ENCODE results near the gene HK3. TPM values are rescaled to one million over a fixed set of nuclear protein-coding genes. Genes with fewer than 3 reads are reported as not detected.
A peak's percentile ranks its signal among the peaks of the same experiment; 100 is the strongest.

HK3 gene
- total and polyA plus RNA-seq, 9 of the 15 experiments (the other 6 are each of a cell fraction or from before 2014, with no cell fraction given), result 0.16 TPM; not detected in 8

DNA sequence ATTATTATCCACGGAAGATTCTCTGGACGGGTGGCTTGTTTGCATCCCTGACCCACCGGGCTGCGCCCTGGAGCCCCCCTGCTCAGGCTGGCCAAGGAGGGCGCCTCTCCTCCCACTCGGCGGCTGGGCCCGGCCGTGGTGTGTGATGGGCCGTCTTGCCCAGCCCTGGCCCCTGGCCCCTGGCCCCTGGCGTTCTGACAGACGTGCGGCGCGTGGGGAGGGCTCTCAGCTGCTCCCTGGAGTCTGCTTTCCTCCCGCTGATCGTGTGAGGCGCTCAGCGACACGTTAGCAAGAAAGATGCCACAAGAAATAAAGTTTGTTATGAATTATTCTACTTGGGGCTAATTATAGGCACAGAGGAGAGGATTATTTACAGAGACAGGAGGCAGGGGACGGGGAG lies 55.5 kb downstream of the HK3 start (continued):
- TF ChIP-seq, protein P1, sequence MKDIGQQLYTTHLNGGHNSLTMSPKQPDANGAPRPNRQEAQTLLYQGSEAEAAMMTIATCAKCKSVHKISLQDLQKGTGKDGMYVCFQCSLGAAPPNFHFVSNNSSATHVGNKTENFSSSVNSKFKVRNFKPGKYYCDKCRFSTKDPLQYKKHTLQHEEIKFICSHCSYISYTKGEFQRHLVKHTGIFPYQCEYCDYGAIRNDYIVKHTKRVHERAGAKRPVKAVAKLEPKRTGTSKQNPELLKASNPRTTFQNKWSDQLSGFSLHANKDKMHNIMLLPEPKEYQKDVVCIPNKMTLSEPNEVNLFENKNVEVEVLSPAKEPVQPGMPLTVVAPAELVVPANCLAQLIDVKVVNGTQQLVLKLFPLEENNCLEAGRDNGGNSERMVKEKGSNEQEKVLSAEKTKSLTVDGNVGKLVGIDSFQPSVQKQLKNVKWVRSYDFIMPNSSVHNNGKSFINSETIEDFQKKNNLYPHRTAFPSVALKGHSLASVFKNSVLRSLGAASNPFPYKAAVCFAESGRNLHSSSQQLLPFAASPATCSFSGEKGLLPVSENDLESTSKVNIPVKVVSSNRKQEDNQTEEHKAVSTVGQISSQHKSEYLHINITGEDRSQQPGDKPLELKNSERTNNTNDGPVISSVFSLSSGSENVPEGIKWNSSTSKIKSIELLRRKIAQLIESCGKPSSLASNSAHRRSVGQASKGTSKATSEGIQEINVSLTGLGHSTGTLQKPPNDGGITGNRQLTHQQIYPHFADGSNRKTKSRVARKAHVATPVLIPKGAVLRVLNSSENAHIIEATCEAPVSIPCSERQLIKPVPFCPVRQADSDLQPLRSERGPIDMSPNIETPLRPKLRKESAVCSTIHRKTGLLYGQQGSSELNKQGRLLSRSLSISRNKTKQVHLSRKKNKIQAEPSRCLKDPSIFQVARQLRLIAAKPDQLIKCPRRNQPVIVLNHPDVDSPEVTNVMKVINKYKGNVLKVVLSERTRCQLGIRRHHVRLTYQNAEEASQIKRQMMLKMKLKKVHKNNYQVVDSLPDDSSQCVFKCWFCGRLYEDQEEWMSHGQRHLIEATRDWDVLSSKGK (CRISPR knock-in tag; IDR thresholded peaks at IDR 0.05), result no peak
- TF ChIP-seq ZBTB8A (IDR thresholded peaks at IDR 0.05; ENCODE audit: partially characterized antibody) (no peak), NFXL1 (CRISPR knock-in tag; IDR thresholded peaks at IDR 0.05) (no peak), BMI1 (IDR thresholded peaks at IDR 0.05; ENCODE audit: low read length) (no peak), FUS (optimal IDR thresholded peaks at IDR 0.05; ENCODE audit: low read depth, low read length) (no peak), CBX3 (IDR thresholded peaks at IDR 0.05; ENCODE audit: borderline replicate concordance in 1 of 2, low read length in 2 of 2) (no peak), CBFB (CRISPR knock-in tag; IDR thresholded peaks at IDR 0.05) (no peak), ZBED1 (IDR thresholded peaks at IDR 0.05) (no peak)

DNA sequence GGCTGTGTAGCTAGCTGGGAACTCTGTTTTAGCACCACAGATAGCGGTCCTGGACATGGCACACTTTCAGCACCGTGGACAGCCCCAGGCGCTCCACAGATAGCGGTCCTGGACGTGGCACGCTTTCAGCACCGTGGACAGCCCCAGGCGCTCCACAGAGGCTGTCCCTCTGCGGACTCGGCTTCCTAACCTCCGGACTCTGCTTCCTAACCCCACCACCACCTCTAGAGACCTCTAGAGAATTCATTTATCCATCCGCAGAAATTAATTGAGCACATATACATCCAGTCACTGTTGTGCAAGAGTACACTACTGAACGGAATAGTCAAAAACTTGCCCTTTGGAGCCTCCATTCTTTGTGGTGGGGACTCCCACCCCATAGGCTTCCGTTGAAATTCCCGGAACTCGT lies 61.4 kb downstream of the HK3 start:
- Histone ChIP-seq H3K9ac (ENCODE audit: insufficient read depth in 1 of 2, low read depth in 2 of 2, low read length in 2 of 2) (no peak overlapping the region), H3K9me3 (replicated peaks; ENCODE audit: control insufficient read depth, insufficient read depth, low read depth, low read length) (no peaks in the 10 kb centered on the region), H3K36me3 (ENCODE audit: control insufficient read depth, insufficient read depth, low read length) (no peaks in the 10 kb centered on the region), H3K27me3 (ENCODE audit: control insufficient read depth in 2 of 2, insufficient read depth in 2 of 2, low read length in 2 of 2) (peaks cover 5 to 53% of the 10 kb centered on the region in 2 experiments; a peak in 3 of 5 replicates), H2AFZ (ENCODE audit: low read depth, low read length) (no peak overlapping the region), H3K79me2 (ENCODE audit: control insufficient read depth, insufficient read depth, low read length) (no peaks in the 10 kb centered on the region), H3K4me2 (ENCODE audit: insufficient read depth, low read length) (no peak overlapping the region), H4K20me1 (replicated peaks; ENCODE audit: control insufficient read depth, insufficient read depth, low read length) (peaks cover 23% of the 10 kb centered on the region; the same call in 1 of the 2 replicates), H3K4me3 (no peak overlapping the region), H3K9me1 (ENCODE audit: control insufficient read depth, insufficient read depth, low read length) (no peaks in the 10 kb centered on the region), H3K27ac (ENCODE audit: extremely low read depth, low read depth, low read length) (no peak overlapping the region), H3K4me1 (replicated peaks in 1 of 2; ENCODE audit: control insufficient read depth in 2 of 2, insufficient read depth in 2 of 2, low read length in 2 of 2) (peaks cover 0 to 3% of the 10 kb centered on the region in 2 experiments; a peak in 1 of 5 replicates)
- ATAC-seq (peak; percentile 99), FAIRE-seq (peak; percentile 83), DNase-seq (ENCODE audit: extremely low read depth in 1 of 4, low spot score in 3 of 4) (peak; percentile 80 to 91 (median 86))
- no TSS peak for BruUV-seq (replicated peaks)
- ChIA-PET POLR2A (no interaction called here), CTCF (ENCODE audit: low intra/inter-chr PET ratio) (no interaction called here)
- intact Hi-C loops (cut with micrococcal nuclease), result no loop called here
- WGBS (ENCODE audit: insufficient coverage, low coverage, missing lambda C conversion rate), result 6% methylated on average over 16 of the region's 16 CpGs
- in situ Hi-C loops (cut with MboI), result no loop called here
- TF ChIP-seq ZEB2 (IDR thresholded peaks at IDR 0.05) (no peak), ZBTB17 (CRISPR knock-in tag; IDR thresholded peaks at IDR 0.05) (peak; percentile 78), PTBP1 (IDR thresholded peaks at IDR 0.05; ENCODE audit: low read depth, low read length) (no peak), ZNF431 (CRISPR knock-in tag; IDR thresholded peaks at IDR 0.05) (peak; percentile 95), NCOA1 (IDR thresholded peaks at IDR 0.05; ENCODE audit: low read depth) (peak; percentile 100), NR3C1 (CRISPR knock-in tag; IDR thresholded peaks at IDR 0.05) (peak; percentile 100)
- TF ChIP-seq, protein P2, sequence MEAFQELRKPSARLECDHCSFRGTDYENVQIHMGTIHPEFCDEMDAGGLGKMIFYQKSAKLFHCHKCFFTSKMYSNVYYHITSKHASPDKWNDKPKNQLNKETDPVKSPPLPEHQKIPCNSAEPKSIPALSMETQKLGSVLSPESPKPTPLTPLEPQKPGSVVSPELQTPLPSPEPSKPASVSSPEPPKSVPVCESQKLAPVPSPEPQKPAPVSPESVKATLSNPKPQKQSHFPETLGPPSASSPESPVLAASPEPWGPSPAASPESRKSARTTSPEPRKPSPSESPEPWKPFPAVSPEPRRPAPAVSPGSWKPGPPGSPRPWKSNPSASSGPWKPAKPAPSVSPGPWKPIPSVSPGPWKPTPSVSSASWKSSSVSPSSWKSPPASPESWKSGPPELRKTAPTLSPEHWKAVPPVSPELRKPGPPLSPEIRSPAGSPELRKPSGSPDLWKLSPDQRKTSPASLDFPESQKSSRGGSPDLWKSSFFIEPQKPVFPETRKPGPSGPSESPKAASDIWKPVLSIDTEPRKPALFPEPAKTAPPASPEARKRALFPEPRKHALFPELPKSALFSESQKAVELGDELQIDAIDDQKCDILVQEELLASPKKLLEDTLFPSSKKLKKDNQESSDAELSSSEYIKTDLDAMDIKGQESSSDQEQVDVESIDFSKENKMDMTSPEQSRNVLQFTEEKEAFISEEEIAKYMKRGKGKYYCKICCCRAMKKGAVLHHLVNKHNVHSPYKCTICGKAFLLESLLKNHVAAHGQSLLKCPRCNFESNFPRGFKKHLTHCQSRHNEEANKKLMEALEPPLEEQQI (IDR thresholded peaks at IDR 0.05), result peak; percentile 98
- TF ChIP-seq, protein P3, sequence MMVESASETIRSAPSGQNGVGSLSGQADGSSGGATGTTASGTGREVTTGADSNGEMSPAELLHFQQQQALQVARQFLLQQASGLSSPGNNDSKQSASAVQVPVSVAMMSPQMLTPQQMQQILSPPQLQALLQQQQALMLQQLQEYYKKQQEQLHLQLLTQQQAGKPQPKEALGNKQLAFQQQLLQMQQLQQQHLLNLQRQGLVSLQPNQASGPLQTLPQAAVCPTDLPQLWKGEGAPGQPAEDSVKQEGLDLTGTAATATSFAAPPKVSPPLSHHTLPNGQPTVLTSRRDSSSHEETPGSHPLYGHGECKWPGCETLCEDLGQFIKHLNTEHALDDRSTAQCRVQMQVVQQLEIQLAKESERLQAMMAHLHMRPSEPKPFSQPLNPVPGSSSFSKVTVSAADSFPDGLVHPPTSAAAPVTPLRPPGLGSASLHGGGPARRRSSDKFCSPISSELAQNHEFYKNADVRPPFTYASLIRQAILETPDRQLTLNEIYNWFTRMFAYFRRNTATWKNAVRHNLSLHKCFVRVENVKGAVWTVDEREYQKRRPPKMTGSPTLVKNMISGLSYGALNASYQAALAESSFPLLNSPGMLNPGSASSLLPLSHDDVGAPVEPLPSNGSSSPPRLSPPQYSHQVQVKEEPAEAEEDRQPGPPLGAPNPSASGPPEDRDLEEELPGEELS (CRISPR knock-in tag; IDR thresholded peaks at IDR 0.05; ENCODE audit: borderline replicate concordance), result peak; percentile 99

All from K562 (cell line).